NCI-H2171 (cell line): ENCODE measurements around the gene PLPP7.

ENCODE experiments used
- DNase-seq: peaks from one replicate; lab custom pipeline; 2025; lab: John Stamatoyannopoulos, UW

PLPP7 gene

GRCh38 chr9:131303381-131304321, 14.1 kb downstream of the PLPP7 start:
- no peak for DNase-seq

- peak; percentile 27 for DNase-seq
Observed at GRCh38 chr9:131304676-131305355, 15.3 kb downstream of the PLPP7 start.

- DNase-seq, result no peak
Observed at GRCh38 chr9:131306397-131307004, 17.0 kb downstream of the PLPP7 start.

DNA sequence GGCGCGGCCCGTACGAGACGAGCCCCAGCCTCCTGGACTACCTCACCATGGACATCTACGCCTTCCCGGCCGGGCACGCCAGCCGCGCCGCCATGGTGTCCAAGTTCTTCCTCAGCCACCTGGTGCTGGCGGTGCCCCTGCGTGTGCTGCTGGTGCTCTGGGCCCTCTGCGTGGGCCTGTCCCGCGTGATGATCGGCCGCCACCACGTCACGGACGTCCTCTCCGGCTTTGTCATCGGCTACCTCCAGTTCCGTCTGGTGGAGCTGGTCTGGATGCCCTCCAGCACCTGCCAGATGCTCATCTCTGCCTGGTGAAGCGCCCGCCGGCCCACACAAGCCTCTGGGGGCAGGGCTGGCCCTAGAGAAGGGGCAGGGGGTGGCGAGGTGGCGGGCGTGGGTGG, 18.5 kb downstream of the PLPP7 start:
- no peak for DNase-seq

DNA sequence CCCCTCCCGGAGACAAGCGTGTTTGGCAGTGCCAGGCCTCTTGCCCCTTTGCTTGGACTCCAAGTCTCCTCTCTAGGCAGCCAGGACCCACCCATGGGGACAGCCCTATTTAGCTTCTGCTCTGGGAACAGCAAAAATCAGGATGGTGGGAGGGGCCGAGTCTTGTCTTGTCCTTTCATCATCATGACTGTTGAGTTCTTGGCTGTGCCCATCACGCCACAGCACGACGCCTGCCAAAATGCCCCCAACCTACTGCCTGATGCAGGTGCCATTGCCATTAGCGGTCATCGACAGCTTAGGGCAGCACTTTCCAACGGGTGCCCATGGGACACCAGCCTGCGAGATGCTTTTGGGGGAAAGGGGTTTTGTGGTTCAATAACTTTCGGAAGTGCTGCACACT, 18.9 kb downstream of the PLPP7 start:
- DNase-seq, result no peak

DNA sequence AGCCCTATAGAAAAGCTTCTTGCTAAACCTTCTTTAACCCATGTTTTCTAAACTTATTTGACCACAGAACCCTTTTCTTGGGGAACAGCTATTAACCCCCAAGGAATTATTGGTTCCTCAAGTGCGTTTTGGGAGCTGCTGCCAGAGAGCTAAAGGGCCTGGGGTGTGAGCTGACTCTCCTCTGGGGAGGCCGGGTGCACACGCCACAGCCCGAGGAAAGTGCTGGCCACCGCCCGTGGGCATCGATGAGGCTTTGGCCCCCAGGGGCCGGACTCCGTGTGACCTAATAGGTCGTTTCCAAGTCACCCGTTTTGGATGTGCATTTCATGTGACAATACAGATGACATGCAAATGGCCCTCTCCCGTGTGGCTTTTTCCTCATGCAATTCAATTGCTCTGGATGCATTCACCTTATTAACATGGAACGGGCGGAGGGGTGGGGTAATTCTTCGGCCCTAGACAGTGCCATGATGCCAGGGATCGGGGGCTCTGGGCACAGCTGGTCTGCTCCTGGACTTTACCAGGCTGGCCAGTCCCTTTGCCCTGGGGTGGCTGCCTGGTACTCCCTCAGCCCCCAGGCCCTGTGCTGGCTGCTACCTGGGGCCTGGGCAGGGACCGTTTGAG, 19.5 kb downstream of the PLPP7 start:
- no peak for DNase-seq

GRCh38 chr9:131309530-131310276, 20.2 kb downstream of the PLPP7 start:
- DNase-seq, result no peak

DNA sequence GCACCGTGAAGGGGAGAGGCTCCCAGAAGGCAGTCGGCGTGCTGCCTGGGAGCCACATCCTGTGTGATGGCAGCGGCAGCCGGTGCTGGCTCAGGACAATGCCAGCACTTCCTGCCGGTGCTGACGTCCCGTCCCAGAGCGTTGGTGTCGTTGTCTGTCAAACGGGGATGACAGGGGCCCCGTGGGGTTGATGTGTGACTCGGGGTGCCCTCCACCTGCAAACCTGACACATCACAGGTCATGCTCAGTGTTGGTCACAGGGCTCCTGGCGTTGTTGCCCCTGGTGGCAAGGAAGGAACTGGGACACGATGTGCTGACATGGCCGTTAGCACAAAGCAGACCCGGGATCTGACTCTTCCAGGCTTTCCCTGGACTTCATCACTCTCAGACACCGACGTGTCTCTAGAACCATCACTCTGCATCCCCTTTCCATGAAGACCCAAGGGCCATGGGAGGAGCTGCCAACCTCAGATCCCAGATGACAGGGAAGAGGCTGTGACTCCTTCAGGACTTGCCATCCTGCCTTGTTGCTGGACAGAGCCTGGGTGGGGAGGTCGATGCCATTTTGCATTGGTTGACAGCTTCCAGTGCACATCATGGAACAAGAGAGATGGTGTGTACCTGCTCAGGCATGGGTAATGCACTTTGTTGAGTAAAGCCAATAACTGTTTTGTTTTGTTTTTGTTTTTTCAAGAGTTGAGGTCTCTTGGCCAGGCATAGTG, 21.5 kb downstream of the PLPP7 start:
- no peak for DNase-seq

GRCh38 chr9:131312246-131312645, 22.7 kb downstream of the PLPP7 start:
- DNase-seq, result no peak

DNA sequence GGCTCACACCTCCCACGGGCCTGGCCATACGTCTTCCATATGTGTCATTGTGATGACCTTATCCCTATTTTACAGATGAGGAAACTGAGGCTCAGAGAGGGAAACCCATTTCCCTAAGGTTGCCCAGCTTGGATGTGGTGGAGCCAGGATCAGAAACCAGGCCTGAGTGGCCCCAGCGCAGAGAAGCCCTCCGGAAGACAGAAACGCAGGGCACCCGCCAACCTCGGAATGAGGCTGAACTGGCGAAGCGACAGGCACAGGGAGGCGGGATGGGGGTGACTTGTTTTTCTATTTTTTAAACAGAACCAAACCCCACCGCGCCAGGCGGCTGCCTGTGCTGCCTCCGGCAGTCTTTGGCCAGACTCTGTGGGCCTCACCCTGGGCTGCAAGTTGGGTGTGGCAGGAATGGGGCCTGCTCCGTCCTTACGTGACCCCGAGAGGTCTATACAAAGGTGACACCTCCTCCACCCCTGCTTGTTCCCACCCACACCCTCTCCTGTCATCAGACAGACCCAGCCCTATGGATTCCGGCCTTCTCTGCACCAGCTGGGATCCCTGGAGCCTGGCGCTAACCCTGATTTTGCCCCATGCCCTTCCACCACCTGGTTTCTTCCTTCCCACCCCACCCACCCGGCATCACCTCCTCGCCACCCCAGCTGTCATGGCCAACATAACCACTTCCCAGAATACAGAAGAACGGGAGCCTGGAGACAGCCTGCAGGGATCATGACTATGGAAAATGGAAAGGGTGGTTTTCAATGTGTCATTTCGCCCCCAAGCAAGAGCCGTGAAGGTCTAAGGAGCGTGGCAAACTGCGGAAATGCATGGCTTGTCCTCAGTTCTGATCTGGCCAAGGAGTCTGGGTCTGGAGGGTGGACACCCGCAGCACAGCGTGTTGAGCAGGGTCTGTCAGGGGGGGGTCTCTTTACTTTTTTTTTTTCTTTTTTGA, 23.6 kb downstream of the PLPP7 start:
- peak; percentile 36 for DNase-seq

DNA sequence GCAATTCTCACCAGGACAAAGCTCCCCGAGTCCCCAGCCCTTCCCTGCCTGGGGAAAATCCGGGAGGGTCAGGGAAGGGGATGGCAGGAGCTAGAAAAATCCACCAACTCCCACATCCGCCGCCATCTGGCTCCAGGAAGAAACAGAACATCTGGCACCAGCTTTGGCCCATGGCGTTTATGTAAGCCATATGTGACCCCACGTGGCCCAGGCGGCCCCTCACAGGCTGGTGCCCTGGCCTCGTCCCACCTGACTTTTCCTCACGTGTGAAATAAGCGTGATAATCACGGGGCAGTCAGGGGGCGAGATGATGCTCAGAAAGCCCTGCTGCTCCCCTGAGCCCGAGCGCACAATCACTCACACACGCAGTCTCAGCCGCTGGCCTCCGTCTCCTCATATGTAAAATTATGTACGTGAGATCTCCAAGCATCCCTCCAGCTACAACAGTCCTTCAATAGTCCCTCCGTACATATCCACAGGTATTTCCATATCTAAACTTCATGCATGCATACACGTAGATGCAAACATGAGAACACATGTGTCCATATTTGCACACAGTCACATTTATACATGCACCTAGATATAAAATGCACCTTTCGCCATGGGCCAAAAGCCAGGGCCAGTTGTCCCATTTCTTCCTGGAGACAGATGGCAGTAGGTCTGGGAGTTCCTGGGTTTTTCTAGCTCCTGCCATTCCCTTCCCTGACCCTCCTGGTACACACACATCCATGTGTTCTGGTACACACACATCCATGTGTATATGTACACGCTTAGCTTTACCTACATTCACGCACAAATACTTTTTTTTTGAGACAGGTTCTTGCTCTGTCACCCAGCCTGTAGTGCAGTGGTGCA, 28.9 kb downstream of the PLPP7 start:
- peak; percentile 93 for DNase-seq

DNA sequence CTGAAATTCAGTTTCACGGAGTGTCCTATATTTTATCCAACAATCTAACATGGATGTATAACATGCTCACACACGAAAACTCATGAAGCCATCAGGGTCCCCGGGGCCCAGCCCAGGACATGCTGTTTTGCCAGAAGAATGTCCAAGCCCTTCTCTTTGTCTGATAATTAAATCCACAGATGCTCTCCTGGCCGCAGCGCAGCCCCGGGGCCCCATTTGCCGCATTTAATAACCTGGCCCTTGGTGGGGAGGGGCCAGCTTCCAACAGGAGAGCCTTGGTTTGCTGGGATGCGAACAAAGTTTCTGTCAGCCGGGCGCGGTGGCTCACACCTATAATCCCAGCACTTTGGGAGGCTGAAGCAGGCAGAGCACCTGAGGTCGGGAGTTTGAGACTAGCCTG, 30.0 kb downstream of the PLPP7 start:
- no peak for DNase-seq

GRCh38 chr9:131320031-131320685, 30.6 kb downstream of the PLPP7 start:
- peak; percentile 25 for DNase-seq

GRCh38 chr9:131323629-131324028, 34.1 kb downstream of the PLPP7 start:
- no peak for DNase-seq

DNA sequence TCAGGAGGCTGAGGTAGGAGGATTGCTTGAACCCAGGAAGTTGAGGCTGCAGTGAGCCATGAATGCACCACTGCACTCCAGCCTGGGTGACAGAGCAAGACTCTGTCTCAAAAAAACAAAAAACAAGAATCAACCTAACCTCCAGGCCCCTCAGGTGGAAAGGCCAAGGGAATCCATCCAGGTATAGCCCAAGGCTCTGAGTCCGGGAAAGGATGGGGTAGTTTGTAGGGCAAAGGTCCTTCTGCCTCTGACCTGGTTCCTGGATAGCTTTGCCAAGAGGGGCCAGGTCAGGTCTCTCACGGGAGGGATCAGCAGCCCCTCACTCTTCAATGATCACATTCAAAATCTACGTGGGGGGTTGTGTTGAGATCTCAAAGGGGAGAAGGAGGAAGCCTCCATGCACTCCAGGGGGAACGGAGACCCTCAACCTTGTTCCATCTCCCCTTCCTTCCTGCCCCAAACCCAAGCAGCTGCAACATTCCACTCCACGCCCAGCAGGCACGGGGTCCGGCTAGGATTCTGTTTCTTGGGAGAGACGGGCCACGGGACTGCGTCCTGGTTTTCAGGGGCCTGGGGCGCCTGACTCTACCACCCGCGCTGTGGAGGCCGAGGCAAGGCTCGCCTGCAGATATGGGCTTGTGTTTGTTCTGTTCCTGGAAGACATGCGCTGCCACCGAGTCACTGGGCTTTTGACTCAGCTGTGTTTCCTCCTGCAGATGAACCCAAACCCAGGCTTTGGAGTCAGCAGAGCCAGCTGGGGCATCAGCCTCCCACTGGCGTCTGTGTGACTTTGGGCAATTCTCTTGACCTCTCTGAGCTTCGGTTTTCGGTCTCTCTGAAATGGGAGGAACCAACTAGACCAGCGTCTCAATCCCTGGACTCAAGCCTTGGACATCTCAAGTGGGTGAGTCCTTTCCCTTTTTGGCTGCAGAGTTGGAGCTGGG, 35.5 kb downstream of the PLPP7 start:
- DNase-seq, result no peak

DNA sequence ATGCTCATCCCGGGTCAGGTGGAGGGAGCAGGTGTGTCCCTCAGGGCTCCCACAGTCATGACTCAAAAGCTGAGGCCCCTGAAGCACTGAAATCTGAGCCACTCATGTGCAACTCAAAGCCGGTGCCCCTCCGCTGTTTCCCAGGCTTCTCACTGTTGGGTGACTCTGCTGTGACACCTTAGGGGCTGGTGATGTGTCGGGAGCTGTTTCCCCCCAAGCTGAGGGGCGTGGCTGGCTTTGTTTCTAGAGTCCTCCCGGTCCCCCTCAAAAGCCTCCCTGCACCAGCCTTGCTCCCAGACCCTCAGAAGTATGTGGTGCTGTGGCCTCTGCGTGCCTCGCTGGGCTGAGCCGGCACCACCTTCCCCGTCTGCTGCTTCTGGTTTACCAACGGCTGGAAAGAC, 39.7 kb downstream of the PLPP7 start:
- DNase-seq, result peak; percentile 71
